ENCODE data around the gene LZTFL1. TPM values are rescaled to one million over a fixed set of nuclear protein-coding genes. Genes with fewer than 3 reads are reported as not detected.

LZTFL1 gene
- total RNA-seq, 1 donor from 2014 or later = 7.4 TPM

DNA sequence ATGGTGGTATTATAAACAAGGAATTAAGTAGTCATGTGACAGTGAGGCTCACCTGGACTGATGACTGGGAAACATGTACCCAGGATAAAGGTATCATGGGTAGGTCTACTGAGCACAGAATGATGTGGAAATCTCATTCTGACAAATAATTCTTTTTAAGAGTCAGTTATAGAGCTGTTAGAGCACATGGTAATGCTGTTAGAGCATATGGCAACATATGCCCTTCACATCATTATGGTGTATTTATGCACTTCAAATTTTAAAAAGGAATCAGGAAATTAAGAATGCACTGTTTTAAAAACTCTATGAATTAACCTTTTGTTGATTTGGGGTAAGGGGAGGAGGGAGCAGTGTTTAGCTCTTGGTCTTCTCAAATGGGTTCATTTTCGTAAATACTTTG, 47.3 kb downstream of the LZTFL1 start:
- H3K27ac ChIP-seq (replicated peaks) = no peak overlapping the region
- peaks cover 11% of the 10 kb centered on the region for H3K9me3 ChIP-seq (replicated peaks)
- H3K36me3 ChIP-seq = no peaks in the 10 kb centered on the region
- TF ChIP-seq, protein P1, sequence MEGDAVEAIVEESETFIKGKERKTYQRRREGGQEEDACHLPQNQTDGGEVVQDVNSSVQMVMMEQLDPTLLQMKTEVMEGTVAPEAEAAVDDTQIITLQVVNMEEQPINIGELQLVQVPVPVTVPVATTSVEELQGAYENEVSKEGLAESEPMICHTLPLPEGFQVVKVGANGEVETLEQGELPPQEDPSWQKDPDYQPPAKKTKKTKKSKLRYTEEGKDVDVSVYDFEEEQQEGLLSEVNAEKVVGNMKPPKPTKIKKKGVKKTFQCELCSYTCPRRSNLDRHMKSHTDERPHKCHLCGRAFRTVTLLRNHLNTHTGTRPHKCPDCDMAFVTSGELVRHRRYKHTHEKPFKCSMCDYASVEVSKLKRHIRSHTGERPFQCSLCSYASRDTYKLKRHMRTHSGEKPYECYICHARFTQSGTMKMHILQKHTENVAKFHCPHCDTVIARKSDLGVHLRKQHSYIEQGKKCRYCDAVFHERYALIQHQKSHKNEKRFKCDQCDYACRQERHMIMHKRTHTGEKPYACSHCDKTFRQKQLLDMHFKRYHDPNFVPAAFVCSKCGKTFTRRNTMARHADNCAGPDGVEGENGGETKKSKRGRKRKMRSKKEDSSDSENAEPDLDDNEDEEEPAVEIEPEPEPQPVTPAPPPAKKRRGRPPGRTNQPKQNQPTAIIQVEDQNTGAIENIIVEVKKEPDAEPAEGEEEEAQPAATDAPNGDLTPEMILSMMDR (IDR thresholded peaks at IDR 0.05; ENCODE audit: borderline replicate concordance) = no peak
- peaks cover 58% of the 10 kb centered on the region for H3K27me3 ChIP-seq (ENCODE audit: low read depth)
- H3K4me3 ChIP-seq = no peak overlapping the region
- DNase-seq = no peak
- intact Hi-C loops (cut with micrococcal nuclease) = no loop called here
- peaks cover 16% of the 10 kb centered on the region for H3K4me1 ChIP-seq

DNA sequence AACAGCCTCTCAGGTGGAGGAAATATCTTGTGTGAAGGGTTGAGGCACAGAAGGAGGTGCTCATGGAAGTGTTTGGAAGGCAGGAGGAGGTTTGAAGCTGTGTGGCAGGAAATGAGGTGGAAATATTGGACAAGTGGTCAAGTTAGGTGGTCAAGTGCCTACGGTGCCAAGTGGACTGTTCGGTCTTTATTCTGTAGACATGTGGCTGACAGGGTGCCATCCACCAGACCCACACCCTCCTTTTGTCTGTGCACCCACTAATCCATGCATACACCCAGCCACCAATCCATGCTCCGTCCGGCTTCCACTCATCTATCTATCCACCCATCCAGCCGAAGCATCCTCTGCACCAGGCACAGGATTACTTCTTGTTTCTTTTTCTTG, 47.8 kb downstream of the LZTFL1 start:
- peaks cover 16% of the 10 kb centered on the region for H3K4me1 ChIP-seq
- TF ChIP-seq, protein P1 (IDR thresholded peaks at IDR 0.05; ENCODE audit: borderline replicate concordance) = no peak
- H3K9me3 ChIP-seq (replicated peaks) = peaks cover 16% of the 10 kb centered on the region
- H3K27me3 ChIP-seq (ENCODE audit: low read depth) = peaks cover 53% of the 10 kb centered on the region
- intact Hi-C loops (cut with micrococcal nuclease) = no loop called here
- no peak for DNase-seq
- H3K27ac ChIP-seq (replicated peaks) = no peak overlapping the region
- H3K4me3 ChIP-seq = no peak overlapping the region
- H3K36me3 ChIP-seq = no peaks in the 10 kb centered on the region

DNA sequence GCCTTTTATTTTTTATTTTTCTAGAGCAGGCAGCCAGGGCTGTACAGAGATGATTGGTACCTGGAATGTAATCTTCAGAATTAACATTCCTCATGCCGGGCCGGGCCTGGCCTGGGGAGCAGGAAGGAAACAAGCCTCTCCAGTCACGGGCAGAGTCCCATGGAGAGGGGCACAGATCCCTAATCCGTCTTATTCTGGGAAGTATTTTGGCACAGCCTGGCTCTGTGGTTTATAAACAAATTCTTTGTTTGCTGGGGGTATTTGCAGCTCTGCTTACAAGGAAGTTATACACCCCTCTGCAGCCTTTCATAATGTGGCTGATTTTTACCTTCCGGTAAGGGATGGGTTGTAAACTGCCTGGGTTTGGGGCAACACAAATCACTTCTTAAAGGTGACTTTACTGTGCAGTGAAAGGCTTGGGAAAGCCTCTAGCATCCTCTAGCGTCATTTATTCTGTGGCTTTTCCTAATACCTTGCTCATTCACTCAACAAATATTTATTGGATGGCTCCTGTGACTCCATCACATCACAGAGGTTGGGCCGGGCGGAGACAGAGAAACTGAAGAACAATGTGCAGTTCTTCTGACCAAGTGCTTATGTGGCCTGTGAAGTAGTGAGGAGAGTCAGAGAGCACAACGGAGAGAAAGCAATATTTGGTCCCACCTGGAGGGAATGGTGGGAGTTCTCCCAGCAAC, 48.3 kb downstream of the LZTFL1 start:
- Histone ChIP-seq H3K4me3 (no peak overlapping the region), H3K27me3 (ENCODE audit: low read depth) (peaks cover 47% of the 10 kb centered on the region), H3K4me1 (peaks cover 16% of the 10 kb centered on the region), H3K36me3 (no peaks in the 10 kb centered on the region), H3K27ac (replicated peaks) (no peak overlapping the region), H3K9me3 (replicated peaks) (peaks cover 21% of the 10 kb centered on the region)
- TF ChIP-seq, protein P1 (IDR thresholded peaks at IDR 0.05; ENCODE audit: borderline replicate concordance) = no peak
- intact Hi-C loops (cut with micrococcal nuclease) = no loop called here
- DNase-seq = no peak

DNA sequence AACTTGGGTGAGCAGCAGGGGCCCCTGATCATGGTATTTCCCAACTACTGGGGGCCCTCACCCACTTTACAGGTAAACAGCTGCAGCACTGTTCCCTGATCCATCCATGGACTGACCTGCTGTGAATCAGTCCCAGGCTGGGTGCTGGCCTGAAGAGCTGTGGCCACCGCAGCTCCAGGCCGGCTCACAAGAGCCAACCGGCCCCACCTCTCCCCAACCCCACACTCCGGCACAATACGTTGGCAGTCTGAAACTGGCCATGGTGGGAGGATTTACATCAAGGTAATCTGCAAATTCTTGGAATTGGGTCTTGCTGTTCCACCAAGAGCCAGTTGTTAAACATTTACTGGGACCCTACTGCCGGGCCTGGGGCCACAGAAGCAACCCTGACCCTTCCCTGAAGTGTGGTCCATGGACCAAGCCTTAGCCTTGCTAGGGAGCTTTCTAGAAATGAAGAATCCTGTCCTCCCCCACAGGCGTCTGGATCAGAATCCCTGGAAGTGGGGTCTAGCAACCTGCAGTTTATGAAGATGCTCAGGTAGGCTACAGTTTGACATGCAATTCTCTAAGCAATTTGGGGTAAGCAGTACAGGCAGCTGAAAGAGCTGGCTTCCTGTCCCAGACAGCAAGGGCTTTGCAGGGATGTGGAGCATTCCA, 49.3 kb downstream of the LZTFL1 start:
- intact Hi-C loops (cut with micrococcal nuclease) = no loop called here
- H3K9me3 ChIP-seq (replicated peaks) = peaks cover 31% of the 10 kb centered on the region
- H3K27ac ChIP-seq (replicated peaks) = no peak overlapping the region
- H3K4me3 ChIP-seq = no peak overlapping the region
- peaks cover 16% of the 10 kb centered on the region for H3K4me1 ChIP-seq
- H3K36me3 ChIP-seq = no peaks in the 10 kb centered on the region
- no peak for DNase-seq
- peaks cover 38% of the 10 kb centered on the region for H3K27me3 ChIP-seq (ENCODE audit: low read depth)
- TF ChIP-seq, protein P1 (IDR thresholded peaks at IDR 0.05; ENCODE audit: borderline replicate concordance) = no peak

DNA sequence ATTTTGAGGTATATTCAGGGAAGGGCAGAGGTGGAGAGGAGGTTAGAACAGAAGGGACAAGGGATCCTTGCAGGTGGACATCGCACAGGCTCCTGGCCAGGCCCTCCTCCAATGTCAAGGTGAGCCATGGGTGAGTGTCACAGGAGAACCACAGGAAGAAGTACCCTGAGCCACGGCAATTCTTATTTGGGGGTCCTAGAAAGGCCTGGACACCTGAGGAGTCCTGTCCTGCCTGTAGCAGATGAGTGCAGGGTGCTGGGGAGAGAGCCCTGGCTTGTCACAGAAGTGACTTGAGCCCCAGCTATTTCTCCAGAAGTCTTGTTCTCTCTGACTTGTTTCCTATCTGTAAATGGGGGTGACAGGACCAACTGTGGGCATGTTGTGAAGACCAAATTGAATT, 49.9 kb downstream of the LZTFL1 start:
- no peaks in the 10 kb centered on the region for H3K36me3 ChIP-seq
- peaks cover 31% of the 10 kb centered on the region for H3K27me3 ChIP-seq (ENCODE audit: low read depth)
- intact Hi-C loops (cut with micrococcal nuclease) = no loop called here
- H3K4me1 ChIP-seq = peaks cover 16% of the 10 kb centered on the region
- no peak overlapping the region for H3K27ac ChIP-seq (replicated peaks)
- H3K4me3 ChIP-seq = no peak overlapping the region
- peaks cover 31% of the 10 kb centered on the region for H3K9me3 ChIP-seq (replicated peaks)
- TF ChIP-seq, protein P1 (IDR thresholded peaks at IDR 0.05; ENCODE audit: borderline replicate concordance) = no peak
- DNase-seq = no peak

Data from left ventricle myocardium inferior (tissue), 1 donor.